Thoracic aorta (tissue), 2 donors: ENCODE measurements around the gene CCR6. TPM values are rescaled to one million over a fixed set of nuclear protein-coding genes. Genes with fewer than 3 reads are reported as not detected.

Source experiments
- ATAC-seq: fragments of 150-250 bp; one replicate; pipeline ENCODE4 v1.8.0; 2017; ENCODE audit warnings: low read depth; ENCODE audit not compliant: insufficient number of reproducible peaks, low FRiP score
- DNase-seq: peaks from one replicate; pipeline ENCODE4 v3.0.0-alpha.2; 2020; ENCODE audit warnings: low spot score
- H3K27ac ChIP-seq, 2 donors: fragments of 200-600 bp; sonication (generic); 1 replicate in 1 of 2; 2 replicates in 1 of 2; pipeline ENCODE4 v1.5.1; 2016; ENCODE audit warnings: mild to moderate bottlenecking in 2 of 2, moderate library complexity in 2 of 2
- H3K27me3 ChIP-seq: fragments of 200-600 bp; sonication (generic); replicated peaks from 2 replicates; pipeline ENCODE4 v1.6.0; 2016; ENCODE audit warnings: mild to moderate bottlenecking; ENCODE audit not compliant: insufficient read depth
- H3K36me3 ChIP-seq: fragments of 200-600 bp; sonication (generic); one replicate; pipeline ENCODE4 v1.5.1; 2016
- H3K4me1 ChIP-seq, 2 donors: fragments of 200-600 bp; sonication (generic); 1 replicate in 1 of 2; 2 replicates in 1 of 2; pipeline versions ENCODE4 v1.5.1 to v1.6.0; 2016; ENCODE audit warnings: low read depth in 2 of 2, mild to moderate bottlenecking in 1 of 2; ENCODE audit not compliant: control insufficient read depth in 1 of 2
- H3K4me3 ChIP-seq: fragments of 200-600 bp; sonication (generic); 2 replicates; pipeline ENCODE4 v1.5.1; 2016; ENCODE audit warnings: mild to moderate bottlenecking
- H3K9me3 ChIP-seq: fragments of 200-600 bp; sonication (generic); 2 replicates; pipeline ENCODE4 v1.5.1; 2016
- total RNA-seq, 2 donors: library from RNA; depleted of rRNA; stranded (reverse); fragments of >200 nt; gene quantifications; one replicate each; pipeline versions ENCODE4 v1.1.0 to v1.2.3, GENCODE V29; 2016
- TF ChIP-seq, protein P1 (sequence below): fragments of 200-600 bp; sonication (generic); IDR thresholded peaks from one replicate; pipeline ENCODE4 v1.5.1; 2019; ENCODE audit warnings: antibody characterized with exemption

CCR6 gene
- total RNA-seq, 2 donors from 2014 or later = not detected

DNA sequence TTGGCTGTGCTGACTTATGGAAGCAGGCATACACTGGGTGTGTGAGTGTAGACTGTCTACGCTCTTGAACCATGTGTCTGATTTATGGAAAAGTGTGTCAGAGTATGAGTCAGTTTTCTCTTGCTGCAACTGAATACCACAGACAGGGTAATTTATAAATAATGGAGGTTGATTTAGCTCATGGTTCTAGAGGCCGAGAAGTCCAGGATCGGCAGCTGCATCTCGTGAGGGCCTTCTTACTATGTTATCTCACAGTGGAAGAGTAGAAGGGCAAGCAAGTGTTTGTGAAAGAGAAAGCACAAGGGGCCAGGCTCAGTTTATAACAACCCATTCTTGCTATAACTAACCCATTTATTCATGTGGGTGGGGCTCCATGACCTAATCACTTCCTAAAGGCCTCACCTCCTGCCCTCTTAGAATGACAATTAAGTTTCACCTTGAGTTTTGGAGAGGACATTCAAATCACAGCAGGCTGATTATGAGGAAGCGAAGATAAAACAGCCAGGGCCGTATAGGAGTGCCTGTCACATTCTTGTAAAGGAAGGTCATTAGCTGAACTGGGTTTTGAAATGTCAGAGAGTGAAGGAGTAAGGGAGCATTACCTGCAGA, 28.1 kb downstream of the CCR6 start:
- ATAC-seq (no peak), DNase-seq (no peak)
- no peaks in the 10 kb centered on the region for H3K36me3 ChIP-seq
- H3K4me1 ChIP-seq = no peaks in the 10 kb centered on the region
- H3K27me3 ChIP-seq = no peaks in the 10 kb centered on the region
- TF ChIP-seq, protein P1, sequence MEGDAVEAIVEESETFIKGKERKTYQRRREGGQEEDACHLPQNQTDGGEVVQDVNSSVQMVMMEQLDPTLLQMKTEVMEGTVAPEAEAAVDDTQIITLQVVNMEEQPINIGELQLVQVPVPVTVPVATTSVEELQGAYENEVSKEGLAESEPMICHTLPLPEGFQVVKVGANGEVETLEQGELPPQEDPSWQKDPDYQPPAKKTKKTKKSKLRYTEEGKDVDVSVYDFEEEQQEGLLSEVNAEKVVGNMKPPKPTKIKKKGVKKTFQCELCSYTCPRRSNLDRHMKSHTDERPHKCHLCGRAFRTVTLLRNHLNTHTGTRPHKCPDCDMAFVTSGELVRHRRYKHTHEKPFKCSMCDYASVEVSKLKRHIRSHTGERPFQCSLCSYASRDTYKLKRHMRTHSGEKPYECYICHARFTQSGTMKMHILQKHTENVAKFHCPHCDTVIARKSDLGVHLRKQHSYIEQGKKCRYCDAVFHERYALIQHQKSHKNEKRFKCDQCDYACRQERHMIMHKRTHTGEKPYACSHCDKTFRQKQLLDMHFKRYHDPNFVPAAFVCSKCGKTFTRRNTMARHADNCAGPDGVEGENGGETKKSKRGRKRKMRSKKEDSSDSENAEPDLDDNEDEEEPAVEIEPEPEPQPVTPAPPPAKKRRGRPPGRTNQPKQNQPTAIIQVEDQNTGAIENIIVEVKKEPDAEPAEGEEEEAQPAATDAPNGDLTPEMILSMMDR = no peak
- no peaks in the 10 kb centered on the region for H3K9me3 ChIP-seq
- H3K27ac ChIP-seq = no peak overlapping the region
- no peak overlapping the region for H3K4me3 ChIP-seq

DNA sequence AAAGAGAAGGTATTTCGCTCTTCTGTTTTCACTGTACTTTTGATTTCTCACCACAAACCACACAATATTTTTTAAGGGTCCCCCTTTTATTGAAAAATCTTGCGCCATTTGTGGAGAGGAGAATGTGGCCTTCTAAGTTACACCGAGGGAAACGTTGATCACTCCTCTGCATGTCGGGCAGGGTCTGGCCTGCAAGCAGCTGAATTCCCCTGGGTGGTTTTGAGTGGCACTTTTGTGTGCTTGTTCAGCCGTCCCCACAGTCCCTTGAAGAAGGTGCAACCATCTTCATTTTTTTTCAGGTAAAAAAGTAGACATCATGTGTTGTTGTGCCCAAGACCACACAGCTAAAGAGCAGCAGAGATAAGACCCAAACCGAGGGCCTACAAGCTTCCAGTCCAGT, 28.8 kb downstream of the CCR6 start:
- Histone ChIP-seq H3K27ac (no peak overlapping the region), H3K9me3 (no peaks in the 10 kb centered on the region), H3K27me3 (no peaks in the 10 kb centered on the region), H3K4me3 (no peak overlapping the region), H3K36me3 (no peaks in the 10 kb centered on the region), H3K4me1 (no peaks in the 10 kb centered on the region)
- DNase-seq = no peak
- no peak for ATAC-seq
- TF ChIP-seq, protein P1 = no peak

DNA sequence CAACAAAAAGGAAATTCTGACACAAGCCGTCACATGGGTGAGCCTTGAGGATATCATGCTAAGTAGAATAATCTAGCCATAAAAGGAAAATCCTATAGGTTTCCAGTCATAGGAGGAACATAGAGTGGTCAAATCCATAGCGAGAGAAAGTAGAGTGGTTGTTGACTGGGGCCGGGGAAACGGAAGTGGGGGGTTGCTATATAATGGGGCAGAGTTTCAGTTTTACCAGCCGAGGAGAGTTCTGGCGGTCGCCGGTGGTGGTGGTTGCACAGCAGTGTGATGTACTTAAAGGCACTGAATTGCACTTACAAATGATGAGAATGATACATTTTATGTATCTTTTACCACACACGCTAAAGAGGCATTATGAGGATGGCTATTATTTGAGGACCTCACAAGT, 30.0 kb downstream of the CCR6 start:
- no peaks in the 10 kb centered on the region for H3K27me3 ChIP-seq
- TF ChIP-seq, protein P1 = no peak
- H3K36me3 ChIP-seq = no peaks in the 10 kb centered on the region
- no peaks in the 10 kb centered on the region for H3K4me1 ChIP-seq
- H3K9me3 ChIP-seq = no peaks in the 10 kb centered on the region
- DNase-seq (no peak), ATAC-seq (no peak)
- H3K4me3 ChIP-seq = peak overlapping the region; percentile 34
- no peak overlapping the region for H3K27ac ChIP-seq

DNA sequence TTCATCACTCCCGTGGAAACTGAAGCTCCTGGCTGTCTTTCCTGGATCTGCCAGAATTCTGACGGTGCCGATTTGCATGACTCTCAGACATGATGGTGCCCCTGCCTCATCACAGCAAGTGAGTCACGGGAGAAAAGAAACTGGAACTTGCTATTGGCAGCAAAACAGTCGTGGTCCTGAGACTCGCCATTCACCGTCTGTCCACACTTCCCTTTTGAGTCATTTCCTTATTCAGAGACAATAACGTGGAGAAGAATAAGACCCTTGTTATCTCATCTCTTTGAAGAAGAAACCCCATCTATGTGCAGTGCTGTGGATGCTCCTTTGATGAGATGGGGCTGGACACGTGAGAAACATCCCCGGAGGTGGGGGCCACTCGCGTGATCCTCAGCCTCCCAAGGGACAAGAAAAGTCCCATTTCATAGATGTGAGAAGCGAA, 30.6 kb downstream of the CCR6 start:
- DNase-seq = no peak
- no peaks in the 10 kb centered on the region for H3K36me3 ChIP-seq
- no peak overlapping the region for H3K27ac ChIP-seq
- H3K9me3 ChIP-seq = no peaks in the 10 kb centered on the region
- no peaks in the 10 kb centered on the region for H3K4me1 ChIP-seq
- peak overlapping the region; percentile 34 for H3K4me3 ChIP-seq
- no peaks in the 10 kb centered on the region for H3K27me3 ChIP-seq
- TF ChIP-seq, protein P1 = no peak
- no peak for ATAC-seq

DNA sequence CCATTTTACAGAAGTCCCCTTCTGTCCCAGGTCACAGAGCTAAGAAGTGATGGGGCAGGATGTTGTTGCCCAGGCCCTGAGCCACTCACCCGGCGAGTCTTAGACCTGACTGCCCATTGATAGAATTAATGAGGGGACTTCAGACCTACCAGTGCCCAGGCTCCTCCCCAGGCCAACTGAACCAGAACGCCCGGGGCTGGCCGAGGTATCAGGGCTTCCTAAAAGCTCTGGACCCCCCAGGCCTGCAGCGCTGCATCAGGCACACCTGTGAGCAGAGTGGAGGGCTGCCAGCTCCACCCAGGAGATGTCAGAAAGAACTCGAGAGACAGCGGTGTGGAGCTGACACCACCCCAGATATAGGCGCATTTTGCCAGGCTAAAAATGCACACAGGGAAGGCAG, 31.4 kb downstream of the CCR6 start:
- Histone ChIP-seq H3K27ac (no peak overlapping the region), H3K4me1 (no peaks in the 10 kb centered on the region), H3K27me3 (no peaks in the 10 kb centered on the region), H3K9me3 (no peaks in the 10 kb centered on the region), H3K36me3 (no peaks in the 10 kb centered on the region), H3K4me3 (no peak overlapping the region)
- no peak for ATAC-seq
- TF ChIP-seq, protein P1 = no peak
- DNase-seq = no peak
